Bronchial epithelial cell (primary cell): Measurements from ENCODE around the gene SLC7A9. TPM values are rescaled to one million over a fixed set of nuclear protein-coding genes. Genes with fewer than 3 reads are reported as not detected.
"Not testable (repeated sequence)": the region's sequence is repeated elsewhere in the genome, so short reads cannot be mapped to it uniquely, and the experiment has no call there.

ENCODE experiments used
- DNase-seq: peaks from one replicate; pipeline ENCODE4 v3.0.0-alpha.2; 2010; ENCODE audit warnings: low read depth
- FAIRE-seq: peaks from 2 replicates; lab custom pipeline; 2011; peaks lifted over from hg19 to GRCh38; lab: Jason Lieb, UNC
- H3K27me3 ChIP-seq: 2 replicates; pipeline ENCODE4 v1.5.1; 2011; ENCODE audit warnings: low read length; ENCODE audit not compliant: control insufficient read depth, insufficient read depth
- H3K36me3 ChIP-seq: 2 replicates; pipeline ENCODE4 v1.5.1; 2011; ENCODE audit warnings: low read length; ENCODE audit not compliant: control insufficient read depth, insufficient read depth
- H3K4me3 ChIP-seq: 2 replicates; pipeline ENCODE4 v1.5.1; 2011; ENCODE audit warnings: mild to moderate bottlenecking, low read depth, low read length, control low read depth
- CTCF ChIP-seq: IDR thresholded peaks from 2 replicates; pipeline ENCODE4 v1.5.1; 2011; ENCODE audit warnings: mild to moderate bottlenecking, moderate library complexity, low read length, control low read depth, inconsistent platforms; ENCODE audit not compliant: insufficient read depth, severe bottlenecking
- total RNA-seq: library from RNA; depleted of rRNA; stranded (reverse); fragments of >200 nt; gene quantifications from 2 replicates; pipeline ENCODE4 v1.2.1, GENCODE V29; 2014

SLC7A9 gene
- total RNA-seq, 1 donor from 2014 or later, result under 0.01 TPM

- no peak for TF ChIP-seq CTCF
- H3K4me3 ChIP-seq, result no peak overlapping the region
- no peaks in the 10 kb centered on the region for H3K27me3 ChIP-seq
- DNase-seq (no peak), FAIRE-seq (no peak)
- H3K36me3 ChIP-seq, result no peaks in the 10 kb centered on the region
These were observed 8.0 kb downstream of the SLC7A9 start for GRCh38 chr19:32861596-32861995.

GRCh38 chr19:32859591-32859990 lies 10.0 kb downstream of the SLC7A9 start:
- TF ChIP-seq CTCF, result no peak
- DNase-seq, result no peak
- no peaks in the 10 kb centered on the region for H3K27me3 ChIP-seq
- no peak overlapping the region for H3K4me3 ChIP-seq
- no peaks in the 10 kb centered on the region for H3K36me3 ChIP-seq
- no peak for FAIRE-seq

- Histone ChIP-seq H3K4me3 (no peak overlapping the region), H3K27me3 (no peaks in the 10 kb centered on the region), H3K36me3 (no peaks in the 10 kb centered on the region)
- DNase-seq, result no peak
- no peak for TF ChIP-seq CTCF
- no peak for FAIRE-seq
These were observed 11.0 kb downstream of the SLC7A9 start for GRCh38 chr19:32858559-32858958.

GRCh38 chr19:32858155-32858554 lies 11.4 kb downstream of the SLC7A9 start:
- TF ChIP-seq CTCF, result no peak
- Histone ChIP-seq H3K27me3 (no peaks in the 10 kb centered on the region), H3K4me3 (no peak overlapping the region), H3K36me3 (no peaks in the 10 kb centered on the region)
- DNase-seq (no peak), FAIRE-seq (no peak)

GRCh38 chr19:32857584-32857983 lies 12.0 kb downstream of the SLC7A9 start:
- DNase-seq (no peak), FAIRE-seq (no peak)
- H3K36me3 ChIP-seq, result no peaks in the 10 kb centered on the region
- H3K27me3 ChIP-seq, result no peaks in the 10 kb centered on the region
- no peak overlapping the region for H3K4me3 ChIP-seq
- no peak for TF ChIP-seq CTCF

- not testable (repeated sequence) for H3K4me3 ChIP-seq, FAIRE-seq, H3K27me3 ChIP-seq, H3K36me3 ChIP-seq, DNase-seq
These were observed 12.7 kb downstream of the SLC7A9 start for GRCh38 chr19:32856818-32857217.
